Endodermal cell (in vitro differentiated cells): ENCODE measurements around the gene PFAS. TPM values are rescaled to one million over a fixed set of nuclear protein-coding genes. Genes with fewer than 3 reads are reported as not detected.
A peak's percentile ranks its signal among the peaks of the same experiment; 100 is the strongest.

ENCODE experiments used
- DNase-seq: peaks from one replicate; pipeline ENCODE4 v3.0.0-alpha.2; 2017
- H3K27ac ChIP-seq: 2 replicates; pipeline ENCODE4 v1.5.1; 2013; ENCODE audit warnings: mild to moderate bottlenecking, low read depth, low read length, moderate library complexity
- H3K27me3 ChIP-seq: 2 replicates; pipeline ENCODE4 v1.6.1; 2013; ENCODE audit warnings: mild to moderate bottlenecking, low read length, moderate library complexity; ENCODE audit not compliant: insufficient read depth, control insufficient read depth, poor library complexity, severe bottlenecking
- H3K36me3 ChIP-seq: 2 replicates; pipeline ENCODE4 v1.7.0; 2013; ENCODE audit warnings: mild to moderate bottlenecking, low read length, moderate library complexity; ENCODE audit not compliant: control insufficient read depth, insufficient read depth
- H3K4me1 ChIP-seq: one replicate; pipeline ENCODE4 v1.7.0; 2013; ENCODE audit warnings: low read length; ENCODE audit not compliant: control insufficient read depth, insufficient read depth
- H3K4me3 ChIP-seq: 2 replicates; pipeline ENCODE4 v1.5.1; 2013; ENCODE audit warnings: mild to moderate bottlenecking, low read length, moderate library complexity
- H3K9ac ChIP-seq: 2 replicates; pipeline ENCODE4 v1.6.1; 2013; ENCODE audit warnings: mild to moderate bottlenecking, low read length, moderate library complexity; ENCODE audit not compliant: poor library complexity, severe bottlenecking; ENCODE audit errors: extremely low read depth
- H3K9me3 ChIP-seq: 2 replicates; pipeline ENCODE4 v1.6.1; 2013; ENCODE audit warnings: mild to moderate bottlenecking, low read length, moderate library complexity; ENCODE audit not compliant: control insufficient read depth
- H3K27ac Mint-ChIP-seq: 2 replicates; pipeline ENCODE4 v1.8.0; 2020; ENCODE audit warnings: mixed read lengths
- H3K27me3 Mint-ChIP-seq: 2 replicates; pipeline ENCODE4 v1.8.0; 2021; ENCODE audit warnings: mild to moderate bottlenecking, mixed read lengths; ENCODE audit not compliant: insufficient read depth
- H3K36me3 Mint-ChIP-seq: 2 replicates; pipeline ENCODE4 v1.8.0; 2020; ENCODE audit warnings: low read depth, mixed read lengths
- H3K4me1 Mint-ChIP-seq: 2 replicates; pipeline ENCODE4 v1.8.0; 2020; ENCODE audit warnings: mixed read lengths
- H3K4me3 Mint-ChIP-seq: 2 replicates; pipeline ENCODE4 v1.8.0; 2020; ENCODE audit warnings: mild to moderate bottlenecking, moderate library complexity, mixed read lengths
- H3K9me3 Mint-ChIP-seq: 2 replicates; pipeline ENCODE4 v1.8.0; 2020; ENCODE audit warnings: mild to moderate bottlenecking, mixed read lengths
- CTCF ChIP-seq: fragments of 200-600 bp; sonication (generic); conservative IDR thresholded peaks from 2 replicates; pipeline ENCODE4 v1.5.0; 2021; ENCODE audit warnings: antibody characterized with exemption, mild to moderate bottlenecking
- WGBS, 2 experiments: methylation state at CpG; one replicate each; pipeline versions ENCODE4 v1.1.5 to v1.1.7; 2013; ENCODE audit warnings: missing lambda C conversion rate in 2 of 2, mixed read lengths in 1 of 2; ENCODE audit not compliant: insufficient coverage in 1 of 2, insufficient read length in 1 of 2; 5-methylcytosine and 5-hydroxymethylcytosine counted together
- total RNA-seq, 2 donors: library from RNA; stranded (reverse); fragmentation: NEBNext Ultra II Directional in 1 of 2; extraction: Animal tissue kit (Norgen Biotek cat#: 25700) in 1 of 2; gene quantifications; 2 replicates in 1 of 2; 3 replicates in 1 of 2; pipeline ENCODE4 v1.2.1, GENCODE V29; 2021

Gene PFAS
- total RNA-seq, 2 donors from 2014 or later, result 119 to 158 TPM

GRCh38 chr17:8315764-8316217 lies 66.7 kb downstream of the PFAS start:
- Mint-ChIP-seq H3K9me3 (no peaks in the 10 kb centered on the region), H3K4me3 (peak overlapping the region; percentile 62), H3K4me1 (peaks cover 37% of the 10 kb centered on the region), H3K27me3 (peaks cover 25% of the 10 kb centered on the region), H3K36me3 (peaks cover 12% of the 10 kb centered on the region), H3K27ac (no peak overlapping the region)
- H3K36me3 ChIP-seq, result no peaks in the 10 kb centered on the region
- no peaks in the 10 kb centered on the region for H3K9me3 ChIP-seq
- H3K27me3 ChIP-seq, result peaks cover 24% of the 10 kb centered on the region
- H3K9ac ChIP-seq, result no peak overlapping the region
- no peak overlapping the region for H3K27ac ChIP-seq
- 24 to 31% methylated on average over 14 to 26 of the region's 26 CpGs for WGBS, 2 experiments
- no peak for TF ChIP-seq CTCF
- peak; percentile 86 for DNase-seq
- peaks cover 9% of the 10 kb centered on the region for H3K4me1 ChIP-seq
- peak overlapping the region; percentile 71 for H3K4me3 ChIP-seq

GRCh38 chr17:8318010-8318935 lies 69.2 kb downstream of the PFAS start:
- Mint-ChIP-seq H3K27ac (no peak overlapping the region), H3K4me1 (peaks cover 24% of the 10 kb centered on the region), H3K9me3 (no peaks in the 10 kb centered on the region), H3K27me3 (peaks cover 25% of the 10 kb centered on the region), H3K36me3 (peaks cover 17% of the 10 kb centered on the region), H3K4me3 (no peak overlapping the region)
- no peak overlapping the region for H3K27ac ChIP-seq
- no peak for DNase-seq
- no peaks in the 10 kb centered on the region for H3K36me3 ChIP-seq
- peaks cover 24% of the 10 kb centered on the region for H3K27me3 ChIP-seq
- no peak overlapping the region for H3K9ac ChIP-seq
- H3K4me1 ChIP-seq, result peaks cover 4% of the 10 kb centered on the region
- no peak overlapping the region for H3K4me3 ChIP-seq
- 85 to 87% methylated on average over 16 to 24 of the region's 24 CpGs for WGBS, 2 experiments
- H3K9me3 ChIP-seq, result no peaks in the 10 kb centered on the region
- no peak for TF ChIP-seq CTCF

Other genes starting within 250 kb of the PFAS start
- gene GUCY2D, start 246.7 kb upstream of the PFAS start, total RNA-seq, result 1 to 10 TPM; 1.2 to 1.6 TPM
- not detected for gene ALOX15B, start 210.2 kb upstream of the PFAS start, total RNA-seq
- 1 to 10 TPM in 1 of 2 donors, under 1 TPM in 1; 0.95 to 1.2 TPM for gene ALOX12B, start 161.6 kb upstream of the PFAS start, total RNA-seq
- gene ALOXE3, start 130.8 kb upstream of the PFAS start, total RNA-seq, result under 1 TPM; 0.13 to 0.49 TPM
- gene HES7, start 125.2 kb upstream of the PFAS start, total RNA-seq, result 1 to 10 TPM in 1 of 2 donors, under 1 TPM in 1; 0.40 to 2.2 TPM
- 10 to 100 TPM; 38.3 to 53.7 TPM for gene PER1, start 96.9 kb upstream of the PFAS start, total RNA-seq
- gene VAMP2, start 86.3 kb upstream of the PFAS start, total RNA-seq, result 10 to 100 TPM; 32.1 to 32.2 TPM
- gene TMEM107, start 72.9 kb upstream of the PFAS start, total RNA-seq, result 10 to 100 TPM; 26.2 to 27.7 TPM
- 1 to 10 TPM; 4.1 to 5.5 TPM for gene BORCS6, start 59.1 kb upstream of the PFAS start, total RNA-seq
- 100 to 1,000 TPM in 1 of 2 donors, 10 to 100 TPM in 1; 90.5 to 122 TPM for gene AURKB, start 38.7 kb upstream of the PFAS start, total RNA-seq
- 10 to 100 TPM; 46.4 to 63.1 TPM for gene CTC1, start 1.2 kb upstream of the PFAS start, total RNA-seq
- 10 to 100 TPM; 34.0 to 36.3 TPM for gene RANGRF, start 39.4 kb downstream of the PFAS start, total RNA-seq
- 1 to 10 TPM; 5.6 to 10.0 TPM for gene SLC25A35, start 46.1 kb downstream of the PFAS start, total RNA-seq
- 1 to 10 TPM; 4.1 to 9.2 TPM for gene ARHGEF15, start 61.0 kb downstream of the PFAS start, total RNA-seq
- gene ODF4, start 90.6 kb downstream of the PFAS start, total RNA-seq, result not detected
- gene RPL26, start 133.9 kb downstream of the PFAS start, total RNA-seq, result 1,000 to 10,000 TPM; 1,739 to 2,129 TPM
- gene RNF222, start 148.5 kb downstream of the PFAS start, total RNA-seq, result not detected
- 10 to 100 TPM; 60.4 to 61.2 TPM for gene NDEL1, start 186.6 kb downstream of the PFAS start, total RNA-seq